Smooth muscle cell of the brain vasculature (primary cell): ENCODE data around the gene ARHGAP22.

Experiments used
- DNase-seq: peaks from one replicate; pipeline ENCODE4 v3.0.0-alpha.2; 2012; ENCODE audit warnings: low read depth, low spot score

Gene ARHGAP22

DNA sequence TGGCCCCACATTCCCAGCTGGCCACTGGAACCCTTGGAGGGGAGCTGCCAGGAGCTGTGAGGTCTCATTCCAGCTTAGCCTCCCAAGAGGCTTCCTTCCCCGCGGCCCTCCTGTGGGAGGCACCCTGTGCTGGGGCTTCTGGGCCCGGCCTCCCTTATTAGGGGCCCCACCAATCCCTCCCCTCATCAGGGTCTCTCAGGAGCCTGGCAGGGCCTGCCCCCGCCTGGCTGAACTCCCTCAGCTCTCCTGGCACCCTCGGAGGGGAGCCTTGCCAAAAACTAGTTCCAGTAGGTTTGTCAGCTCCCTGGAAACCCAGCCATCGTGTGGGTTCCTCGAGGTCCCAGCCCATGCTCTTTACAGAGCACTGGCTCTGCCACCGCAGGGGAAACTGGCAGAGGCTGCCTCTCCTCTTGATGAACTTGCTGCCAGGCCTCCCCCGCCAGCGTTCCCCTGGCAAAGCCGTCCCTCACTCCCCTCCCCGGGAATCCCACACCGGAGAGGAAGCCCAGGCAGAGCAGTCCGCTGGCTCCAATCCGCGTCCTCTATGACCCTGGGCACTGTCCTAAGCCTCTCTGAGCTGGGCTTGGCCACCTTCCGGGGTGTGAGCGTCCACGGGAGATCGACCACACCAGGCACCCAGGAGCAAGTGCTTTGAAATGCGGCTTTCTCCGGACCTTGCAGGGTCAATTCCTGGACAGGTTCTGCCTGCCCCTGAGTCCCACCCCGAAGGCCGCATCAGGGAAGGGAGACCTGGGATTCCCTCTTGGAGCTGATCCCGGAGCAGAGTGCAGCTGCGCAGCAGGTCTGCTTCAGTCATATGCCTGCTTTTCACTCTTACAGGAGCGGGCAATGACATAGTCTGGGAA is 139.8 kb downstream of the ARHGAP22 start:
- DNase-seq: no peak

- no peak for DNase-seq
These were observed 140.6 kb downstream of the ARHGAP22 start for GRCh38 chr10:48464121-48464870.

GRCh38 chr10:48463318-48464003 is 141.4 kb downstream of the ARHGAP22 start:
- DNase-seq: no peak

- no peak for DNase-seq
These were observed 142.3 kb downstream of the ARHGAP22 start for GRCh38 chr10:48462482-48463020.

DNA sequence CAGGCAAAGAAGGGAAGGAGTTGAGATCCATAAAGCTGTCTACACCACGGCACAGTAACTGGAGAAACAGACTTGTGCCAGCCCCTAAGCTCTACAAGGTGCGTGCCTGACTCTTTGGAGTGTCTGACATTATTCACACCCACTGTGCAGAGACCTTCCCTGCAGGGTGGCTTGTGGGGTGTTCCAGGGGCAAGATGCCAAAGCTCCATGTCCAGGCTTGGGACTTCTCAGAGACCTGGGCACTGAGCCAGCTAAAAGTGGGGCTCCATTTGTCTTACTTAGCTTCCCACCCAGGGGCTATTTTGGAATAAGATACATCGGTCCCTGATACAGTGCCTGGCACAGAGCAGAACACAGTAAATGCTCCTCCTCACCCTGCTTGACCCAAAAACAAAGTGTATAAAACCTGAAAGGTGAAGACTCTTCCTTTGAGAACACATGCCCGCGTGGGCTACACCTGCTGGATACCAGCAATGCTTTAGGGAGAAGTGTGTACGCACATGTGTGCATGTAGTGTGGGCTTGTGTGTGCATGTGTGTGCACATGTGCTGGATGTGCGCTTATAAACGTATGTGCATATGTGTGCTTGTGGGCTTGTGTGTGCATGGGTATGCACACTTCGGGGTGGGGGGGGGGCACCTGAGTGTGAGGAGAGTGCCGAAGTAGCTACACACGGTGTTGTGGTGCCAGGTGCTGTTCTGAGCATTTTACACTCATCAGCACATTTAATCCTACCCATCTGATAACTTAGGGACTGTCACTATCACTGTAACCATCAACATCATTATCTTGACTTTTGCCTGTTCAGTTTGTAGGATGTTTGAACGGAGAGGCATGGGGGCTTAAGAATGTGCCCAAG is 143.0 kb downstream of the ARHGAP22 start:
- no peak for DNase-seq

GRCh38 chr10:48460182-48460581 is 144.7 kb downstream of the ARHGAP22 start:
- no peak for DNase-seq

- no peak for DNase-seq
These were observed 145.4 kb downstream of the ARHGAP22 start for GRCh38 chr10:48459270-48460150.

DNA sequence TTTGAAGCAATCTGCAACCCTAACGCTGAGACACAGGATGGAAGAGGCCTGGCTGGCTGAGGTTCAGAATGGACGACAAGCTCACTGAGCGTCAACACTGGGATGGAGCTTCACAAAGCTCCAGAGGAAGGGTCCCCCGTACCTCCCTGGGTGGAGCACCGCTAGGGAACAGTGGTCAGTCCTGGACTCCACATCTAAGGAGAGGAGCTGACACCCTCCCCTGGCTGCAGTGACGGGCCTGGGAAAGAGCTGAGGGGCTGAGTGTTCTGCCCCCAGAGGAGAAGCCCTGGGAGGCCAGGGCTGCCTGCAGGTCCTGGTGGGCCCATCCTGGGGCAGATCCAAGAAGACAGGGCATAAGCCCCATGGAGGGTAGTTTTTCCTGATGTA is 146.2 kb downstream of the ARHGAP22 start:
- DNase-seq: no peak

GRCh38 chr10:48457949-48458661 is 146.8 kb downstream of the ARHGAP22 start:
- DNase-seq: no peak

- no peak for DNase-seq
These were observed 147.8 kb downstream of the ARHGAP22 start for GRCh38 chr10:48456808-48457761.

- no peak for DNase-seq
These were observed 148.5 kb downstream of the ARHGAP22 start for GRCh38 chr10:48456361-48456804.

GRCh38 chr10:48455392-48456151 is 149.3 kb downstream of the ARHGAP22 start:
- DNase-seq: no peak

GRCh38 chr10:48455055-48455391 is 149.8 kb downstream of the ARHGAP22 start:
- no peak for DNase-seq

GRCh38 chr10:48454302-48455054 is 150.4 kb downstream of the ARHGAP22 start:
- no peak for DNase-seq

DNA sequence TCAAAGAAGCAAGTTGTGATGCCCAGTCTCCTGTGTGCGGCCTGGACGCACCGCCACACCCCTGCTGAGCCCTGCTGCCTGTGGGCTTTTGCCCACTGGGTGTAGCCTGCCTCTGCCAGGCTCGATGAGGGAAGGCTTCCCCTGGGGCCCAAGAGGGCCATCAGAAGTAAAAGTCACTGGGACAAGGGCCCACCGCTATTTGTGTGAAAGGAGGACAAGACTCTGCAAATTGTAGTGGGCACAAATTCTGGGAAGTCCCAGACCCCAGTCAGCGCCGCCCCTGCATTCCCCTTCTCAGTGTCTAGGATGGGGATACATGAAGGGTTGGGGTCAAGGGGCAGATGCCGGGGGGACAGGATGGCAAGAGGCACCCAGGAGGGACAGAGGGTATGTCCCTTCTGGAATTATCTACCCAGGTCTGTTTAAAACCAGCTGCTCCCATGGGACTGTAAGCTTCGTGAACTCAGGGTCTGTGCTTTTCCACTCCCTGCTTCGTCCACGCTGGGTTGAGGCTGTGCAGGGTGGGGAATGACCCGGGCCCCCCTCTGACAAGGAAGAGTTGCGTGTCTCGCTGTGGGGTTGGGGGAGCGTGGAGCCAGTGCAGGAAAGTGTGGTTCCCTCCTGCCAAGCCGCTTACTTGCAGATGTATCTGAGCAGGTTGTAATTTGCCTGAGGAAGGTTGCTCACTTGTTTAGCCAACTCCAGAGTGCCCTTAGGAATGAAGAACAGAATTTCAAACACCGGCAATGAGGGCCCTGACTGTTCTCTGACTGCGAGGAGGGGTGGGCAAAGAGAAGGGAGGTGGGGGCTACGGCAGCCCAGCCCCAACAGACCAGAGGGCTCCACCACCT is 151.2 kb downstream of the ARHGAP22 start:
- no peak for DNase-seq

DNA sequence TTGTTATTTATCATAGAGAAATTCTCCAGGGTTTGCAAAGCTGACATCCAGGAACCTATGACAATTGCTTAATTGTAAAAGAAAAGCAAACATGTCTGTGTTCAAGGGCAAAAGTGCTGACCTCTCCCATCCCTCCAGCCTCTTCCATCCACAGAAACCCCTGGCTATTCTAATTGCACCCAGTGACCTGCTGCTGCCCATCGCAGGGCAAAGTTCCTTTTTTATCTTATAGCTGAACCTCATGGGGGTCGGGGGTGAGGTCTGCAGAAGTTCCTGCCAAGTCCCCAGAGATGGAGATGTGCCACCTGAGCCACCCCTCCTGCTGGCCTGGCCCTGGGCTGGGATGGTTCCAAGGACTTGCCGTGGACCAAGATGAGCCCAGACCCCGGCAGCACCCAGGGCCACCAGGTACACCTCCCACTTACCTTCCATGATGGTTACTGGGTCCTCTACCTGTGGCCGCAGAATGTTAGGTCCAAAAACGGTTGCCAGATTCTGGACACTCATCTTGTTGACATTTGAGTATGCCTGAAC is 151.9 kb downstream of the ARHGAP22 start:
- no peak for DNase-seq
